ENCODE data around the gene ATP6V0A1. TPM values are rescaled to one million over a fixed set of nuclear protein-coding genes. Genes with fewer than 3 reads are reported as not detected.

The ATP6V0A1 gene
- total RNA-seq, 5 donors from 2014 or later (not counting 1 experiment from before 2014, with no cell fraction given) = 11.1 to 18.0 (median 14.9) TPM

GRCh38 chr17:42566883-42567573, 108.3 kb downstream of the ATP6V0A1 start, which contains the start of gene MLX:
Gene MLX (plus strand): TSS chr17:42567100. CDS start chr17:42567125, 25 bp downstream.
- Mint-ChIP-seq H3K4me3 (peak within 1 kb of the TSS; percentile 81 to 91 (median 90)), H3K36me3 (peaks cover 26% of the 10 kb centered on the region), H3K4me1 (peaks cover 24 to 54% (median 48%) of the 10 kb centered on the region in 3 donors), H3K27me3 (no peaks in the 10 kb centered on the region), H3K27ac (peak within 1 kb of the TSS; percentile 92 to 94), H3K9me3 (no peaks in the 10 kb centered on the region)
- ChIA-PET CTCF (interaction anchor here in 1 of 2 donors (1.7 kb wide), 1 partner anchor 11 kb away, joined by 16 read pairs; the partner anchor contains the start of gene PSMC3IP), POLR2A (interaction anchor here (0.5 kb wide), 2 partner anchors 159 to 202 kb away, joined by 3 to 5 read pairs; no protein-coding TSS in a partner anchor)
- Histone ChIP-seq H3K36me3 (ENCODE audit: control insufficient read depth in 2 of 2, extremely low read depth in 1 of 2, insufficient read depth in 1 of 2, low read length in 1 of 2) (peaks cover 19 to 66% of the 10 kb centered on the region in 2 donors), H3K27me3 (replicated peaks in 1 of 2; ENCODE audit: control insufficient read depth in 2 of 2, extremely low read depth in 1 of 2, insufficient read depth in 2 of 2, low read length in 1 of 2) (no peaks in the 10 kb centered on the region), H3K4me3 (ENCODE audit: control insufficient read depth in 1 of 2, extremely low read depth in 1 of 2, low read length in 1 of 2) (peak within 1 kb of the TSS; percentile 76 to 94), H3K9me3 (no peaks in the 10 kb centered on the region), H3K4me1 (ENCODE audit: control insufficient read depth in 1 of 2, extremely low read depth in 1 of 2, insufficient read depth in 2 of 2, low read length in 2 of 2) (peaks cover 16 to 65% of the 10 kb centered on the region in 2 experiments), H3K27ac (ENCODE audit: low read length) (peak within 1 kb of the TSS; percentile 86)
- DNase-seq = peak; percentile 77 to 96 (median 88)
- peak; percentile 79 to 83 (median 81) for ATAC-seq (replicated peaks in 1 of 4)
- under 1% methylated on average over 66 of the region's 72 CpGs for WGBS (ENCODE audit: insufficient coverage)

DNA sequence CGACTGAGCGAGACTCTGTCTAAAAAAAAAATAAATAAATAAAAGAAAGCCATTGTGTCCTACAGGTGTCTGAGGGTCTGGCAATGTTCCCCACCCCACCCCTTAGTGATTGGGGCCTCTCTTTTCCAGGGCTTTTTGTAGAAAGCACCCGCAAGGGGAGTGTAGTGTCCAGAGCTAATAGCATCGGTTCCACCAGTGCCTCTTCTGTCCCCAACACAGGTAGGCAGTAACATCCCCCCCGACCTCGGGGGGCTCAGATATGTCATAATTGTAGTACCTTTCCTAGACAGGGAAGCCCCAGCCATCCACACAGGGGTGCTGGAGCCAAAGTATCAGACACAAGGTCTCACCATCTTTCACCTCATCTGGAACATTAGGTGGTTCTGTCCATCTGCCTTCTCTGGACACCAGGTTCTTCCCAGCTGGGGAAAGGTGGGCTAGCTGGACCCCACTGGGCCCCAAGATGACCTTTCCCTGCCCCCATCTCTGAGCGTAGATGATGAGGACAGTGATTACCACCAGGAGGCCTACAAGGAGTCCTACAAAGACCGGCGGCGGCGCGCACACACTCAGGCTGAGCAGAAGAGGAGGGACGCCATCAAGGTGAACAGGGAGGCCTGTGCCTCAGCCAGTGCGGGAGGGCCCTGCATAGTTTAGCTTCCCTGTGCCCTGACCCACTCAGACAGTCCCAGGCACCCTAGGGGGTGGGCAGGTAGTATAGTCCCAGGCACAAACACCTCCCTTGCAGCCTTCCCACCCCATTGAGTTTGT, 109.8 kb downstream of the ATP6V0A1 start:
- Mint-ChIP-seq H3K9me3 (no peaks in the 10 kb centered on the region), H3K4me1 (peaks cover 22 to 43% (median 41%) of the 10 kb centered on the region in 3 donors), H3K27me3 (no peaks in the 10 kb centered on the region), H3K27ac (peak overlapping the region; percentile 46 to 94), H3K4me3 (peak overlapping the region; percentile 81 to 91 (median 90)), H3K36me3 (peaks cover 35% of the 10 kb centered on the region)
- POLR2A ChIA-PET = no interaction called here
- 88% methylated on average over 8 of the region's 14 CpGs for WGBS (ENCODE audit: insufficient coverage)
- Histone ChIP-seq H3K9me3 (no peaks in the 10 kb centered on the region), H3K27me3 (replicated peaks in 1 of 2; ENCODE audit: control insufficient read depth in 2 of 2, extremely low read depth in 1 of 2, insufficient read depth in 2 of 2, low read length in 1 of 2) (no peaks in the 10 kb centered on the region), H3K4me1 (ENCODE audit: control insufficient read depth in 1 of 2, extremely low read depth in 1 of 2, insufficient read depth in 2 of 2, low read length in 2 of 2) (peaks cover 14 to 50% of the 10 kb centered on the region in 2 experiments), H3K4me3 (ENCODE audit: control insufficient read depth in 1 of 2, extremely low read depth in 1 of 2, low read length in 1 of 2) (no peak overlapping the region), H3K36me3 (ENCODE audit: control insufficient read depth in 2 of 2, extremely low read depth in 1 of 2, insufficient read depth in 1 of 2, low read length in 1 of 2) (peaks cover 28 to 78% of the 10 kb centered on the region in 2 donors), H3K27ac (ENCODE audit: low read length) (peak overlapping the region; percentile 47)
- ATAC-seq (replicated peaks in 1 of 4) = no peak
- CTCF ChIA-PET = no interaction called here
- no peak for DNase-seq

GRCh38 chr17:42571435-42572225, 113.0 kb downstream of the ATP6V0A1 start:
- H3K4me1 ChIP-seq (ENCODE audit: control insufficient read depth in 1 of 2, extremely low read depth in 1 of 2, insufficient read depth in 2 of 2, low read length in 2 of 2) = peaks cover 8 to 23% of the 10 kb centered on the region in 2 experiments
- Mint-ChIP-seq H3K36me3 (peaks cover 35% of the 10 kb centered on the region), H3K9me3 (no peaks in the 10 kb centered on the region), H3K27me3 (no peaks in the 10 kb centered on the region), H3K4me1 (peaks cover 26 to 40% (median 28%) of the 10 kb centered on the region in 3 donors), H3K4me3 (no peak overlapping the region), H3K27ac (no peak overlapping the region)
- no peaks in the 10 kb centered on the region for H3K9me3 ChIP-seq
- no peak for ATAC-seq (replicated peaks in 1 of 4)
- ChIA-PET POLR2A (no interaction called here), CTCF (no interaction called here)
- no peak overlapping the region for H3K27ac ChIP-seq (ENCODE audit: low read length)
- no peak overlapping the region for H3K4me3 ChIP-seq (ENCODE audit: control insufficient read depth in 1 of 2, extremely low read depth in 1 of 2, low read length in 1 of 2)
- H3K27me3 ChIP-seq (replicated peaks in 1 of 2; ENCODE audit: control insufficient read depth in 2 of 2, extremely low read depth in 1 of 2, insufficient read depth in 2 of 2, low read length in 1 of 2) = no peaks in the 10 kb centered on the region
- no peak for DNase-seq
- peaks cover 25 to 62% of the 10 kb centered on the region in 2 donors for H3K36me3 ChIP-seq (ENCODE audit: control insufficient read depth in 2 of 2, extremely low read depth in 1 of 2, insufficient read depth in 1 of 2, low read length in 1 of 2)
- 95% methylated on average over 6 of the region's 12 CpGs for WGBS (ENCODE audit: insufficient coverage)

Other genes with a start within 250 kb of the ATP6V0A1 start
- gene STAT5B, start 182.5 kb upstream of the ATP6V0A1 start, total RNA-seq = 100 to 1,000 TPM; 178 to 205 (median 186) TPM
- gene STAT5A, start 170.4 kb upstream of the ATP6V0A1 start, total RNA-seq = 100 to 1,000 TPM; 141 to 160 (median 147) TPM
- 100 to 1,000 TPM; 113 to 242 (median 129) TPM for gene STAT3, start 70.4 kb upstream of the ATP6V0A1 start, total RNA-seq
- 1 to 10 TPM in 4 of 5 donors, under 1 TPM in 1; 0.83 to 2.3 (median 2.1) TPM for gene CAVIN1, start 35.6 kb upstream of the ATP6V0A1 start, total RNA-seq
- 10 to 100 TPM; 13.2 to 35.1 (median 28.8) TPM for gene NAGLU, start 77.4 kb downstream of the ATP6V0A1 start, total RNA-seq
- gene HSD17B1, start 94.0 kb downstream of the ATP6V0A1 start, total RNA-seq = 1 to 10 TPM; 1.2 to 2.2 (median 1.4) TPM
- 10 to 100 TPM; 43.2 to 79.0 (median 74.9) TPM for gene COASY, start 103.3 kb downstream of the ATP6V0A1 start, total RNA-seq
- 10 to 100 TPM; 31.4 to 68.9 (median 61.2) TPM for gene MLX, start 108.2 kb downstream of the ATP6V0A1 start, total RNA-seq
- gene PSMC3IP, start 118.9 kb downstream of the ATP6V0A1 start, total RNA-seq = 1 to 10 TPM; 2.2 to 4.3 (median 3.2) TPM
- gene RETREG3, start 150.5 kb downstream of the ATP6V0A1 start, total RNA-seq = 100 to 1,000 TPM in 3 of 5 donors, 10 to 100 TPM in 2; 72.4 to 150 (median 139) TPM
- gene TUBG1, start 150.8 kb downstream of the ATP6V0A1 start, total RNA-seq = 10 to 100 TPM in 3 of 5 donors, 1 to 10 TPM in 2; 6.5 to 18.9 (median 16.2) TPM
- gene TUBG2, start 200.4 kb downstream of the ATP6V0A1 start, total RNA-seq = 10 to 100 TPM; 13.7 to 22.3 (median 20.5) TPM
- 1 to 10 TPM in 1 of 5 donors, under 1 TPM in 4; 0.13 to 2.5 (median 0.58) TPM for gene PLEKHH3, start 218.1 kb downstream of the ATP6V0A1 start, total RNA-seq
- gene CCR10, start 223.0 kb downstream of the ATP6V0A1 start, total RNA-seq = 1 to 10 TPM in 4 of 5 donors, under 1 TPM in 1; 0.53 to 7.8 (median 1.3) TPM
- gene CNTNAP1, start 223.7 kb downstream of the ATP6V0A1 start, total RNA-seq = 10 to 100 TPM in 1 of 5 donors, 1 to 10 TPM in 4; 2.2 to 18.3 (median 3.0) TPM

All from T-cell (primary cell).